Uterus (tissue), 2 donors: ENCODE measurements around the gene RTN1.

Experiments
- CTCF ChIP-seq, 4 experiments: fragments of 200-600 bp in 2 of 4; fragments of 450-650 bp in 2 of 4; sonication (generic) in 2 of 4; IDR thresholded peaks; one replicate each; pipeline ENCODE4 v1.5.1; 2016 to 2019; ENCODE audit warnings: antibody characterized with exemption in 4 of 4, mild to moderate bottlenecking in 2 of 4, moderate library complexity in 1 of 4
- POLR2A ChIP-seq, 2 donors: fragments of 450-650 bp; IDR thresholded peaks; one replicate each; pipeline ENCODE4 v1.6.1; 2016; ENCODE audit warnings: antibody characterized with exemption in 2 of 2, mild to moderate bottlenecking in 1 of 2, moderate library complexity in 1 of 2

DNA sequence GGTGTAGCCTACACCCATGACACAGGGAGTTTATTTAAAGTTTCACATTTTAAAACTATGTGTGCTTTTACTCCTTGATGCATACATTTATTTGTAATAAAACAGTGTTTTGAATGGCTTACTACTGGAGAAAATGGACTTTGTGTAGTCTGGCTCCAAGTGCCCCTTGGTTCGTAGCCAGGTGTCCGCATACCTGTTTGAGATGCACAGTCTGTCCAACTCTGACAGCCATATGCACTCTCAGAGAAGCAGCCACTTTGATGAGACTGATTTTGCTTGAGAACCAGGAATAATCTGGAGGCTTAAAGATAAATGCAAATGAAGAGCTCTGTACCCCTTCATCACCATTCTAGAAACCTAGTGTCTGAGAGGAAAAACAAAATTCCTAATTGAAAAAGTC, 24.0 kb downstream of the RTN1 start:
- TF ChIP-seq CTCF (IDR thresholded peaks at IDR 0.05) (no peak), POLR2A (IDR thresholded peaks at IDR 0.05) (no peak)
